ENCODE data around the gene TANGO6. TPM values are rescaled to one million over a fixed set of nuclear protein-coding genes. Genes with fewer than 3 reads are reported as not detected.
"Not testable (repeated sequence)": the region's sequence is repeated elsewhere in the genome, so short reads cannot be mapped to it uniquely, and the experiment has no call there.

TANGO6 gene
- total RNA-seq, 5 donors from 2014 or later (not counting 1 experiment from before 2014, with no cell fraction given), result 25.2 to 35.2 (median 29.0) TPM

DNA sequence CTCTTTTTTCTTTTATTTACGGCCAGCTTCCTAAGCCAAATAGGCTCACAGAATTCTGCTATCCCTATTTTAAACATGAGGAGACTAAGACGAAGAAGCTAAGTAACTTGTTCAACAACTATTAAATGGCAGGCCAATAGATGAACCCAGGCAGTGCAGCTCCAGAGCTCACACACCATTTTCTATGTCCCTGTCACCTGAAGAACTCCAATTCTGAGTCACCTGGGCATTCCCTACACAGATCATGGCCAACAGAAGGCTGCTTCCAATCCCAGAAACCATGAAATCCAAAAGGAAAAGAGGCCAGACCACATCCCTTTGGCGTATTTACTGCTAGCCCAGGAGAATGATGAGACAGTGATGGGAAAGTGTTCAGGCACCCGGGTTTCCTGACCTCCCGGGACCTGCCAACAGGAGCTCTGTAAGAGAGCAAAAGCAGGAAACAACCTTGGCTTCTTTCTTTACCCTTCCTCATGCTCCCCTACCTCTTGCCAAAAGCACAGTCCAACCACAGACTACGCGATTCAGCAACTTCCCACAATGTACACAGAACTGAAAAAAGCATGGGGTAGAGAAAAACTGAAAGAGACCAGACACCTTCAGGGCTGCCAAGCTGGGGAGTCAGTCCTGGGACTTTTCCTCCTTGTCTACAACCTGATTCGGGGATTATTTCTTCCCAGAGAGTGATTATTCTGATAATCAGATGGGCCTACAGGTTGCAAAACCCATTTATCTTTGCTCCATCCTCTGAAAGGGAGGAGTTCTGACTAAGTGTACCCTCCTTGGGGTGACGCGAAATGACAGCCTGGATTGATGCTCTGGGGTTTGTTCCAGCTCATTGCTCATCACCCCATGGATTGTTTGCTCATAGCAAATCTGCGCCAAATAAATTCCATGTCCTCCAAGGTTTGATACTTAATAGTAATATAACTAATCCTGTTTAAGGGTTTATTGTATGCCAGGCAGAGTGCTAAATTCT, 214.4 kb downstream of the TANGO6 start:
- CTCF ChIA-PET, result interaction anchor here in 1 of 2 donors (0.6 kb wide), 1 partner anchor 140 kb away, joined by 3 read pairs; no protein-coding TSS in a partner anchor
- no peaks in the 10 kb centered on the region for H3K27me3 Mint-ChIP-seq
- Histone ChIP-seq H3K9me3 (no peaks in the 10 kb centered on the region), H3K27ac (ENCODE audit: low read length) (no peak overlapping the region), H3K4me1 (ENCODE audit: control insufficient read depth in 1 of 2, extremely low read depth in 1 of 2, insufficient read depth in 2 of 2, low read length in 2 of 2) (no peaks in the 10 kb centered on the region), H3K36me3 (ENCODE audit: control insufficient read depth in 2 of 2, extremely low read depth in 1 of 2, insufficient read depth in 1 of 2, low read length in 1 of 2) (peaks cover 2 to 8% of the 10 kb centered on the region in 2 donors), H3K4me3 (ENCODE audit: control insufficient read depth in 1 of 2, extremely low read depth in 1 of 2, low read length in 1 of 2) (no peak overlapping the region), H3K27me3 (replicated peaks in 1 of 2; ENCODE audit: control insufficient read depth in 2 of 2, extremely low read depth in 1 of 2, insufficient read depth in 2 of 2, low read length in 1 of 2) (no peaks in the 10 kb centered on the region)
- no peak overlapping the region for H3K27ac Mint-ChIP-seq
- POLR2A ChIA-PET, result no interaction called here
- H3K36me3 Mint-ChIP-seq, result peaks cover 22% of the 10 kb centered on the region
- ATAC-seq (replicated peaks in 1 of 4) (no peak), DNase-seq (no peak)
- H3K4me1 Mint-ChIP-seq, result no peaks in the 10 kb centered on the region
- H3K4me3 Mint-ChIP-seq, result no peak overlapping the region
- 56% methylated on average over 3 of the region's 11 CpGs for WGBS (ENCODE audit: insufficient coverage)
- H3K9me3 Mint-ChIP-seq, result no peaks in the 10 kb centered on the region

DNA sequence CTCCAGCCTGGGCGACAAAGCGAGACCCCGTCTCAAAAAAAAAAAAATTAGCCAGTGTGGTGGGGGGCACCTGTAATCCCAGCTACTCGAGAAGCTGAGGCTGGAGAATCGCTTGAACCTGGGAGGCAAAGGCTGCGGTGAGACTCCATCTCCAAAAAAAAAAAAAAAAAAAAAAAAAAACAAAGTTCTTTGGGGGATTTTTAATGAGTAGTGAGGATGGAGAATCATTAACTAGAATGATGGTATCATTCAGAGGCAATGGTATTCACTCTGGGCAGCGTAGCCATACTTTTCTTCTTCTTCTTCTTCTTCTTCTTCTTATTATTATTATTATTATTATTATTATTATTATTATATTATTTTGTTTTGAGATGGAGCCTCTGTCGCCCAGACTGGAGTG, 220.2 kb downstream of the TANGO6 start:
- H3K36me3 ChIP-seq (ENCODE audit: control insufficient read depth in 2 of 2, extremely low read depth in 1 of 2, insufficient read depth in 1 of 2, low read length in 1 of 2); CTCF ChIA-PET; H3K27ac Mint-ChIP-seq; H3K4me3 ChIP-seq (ENCODE audit: control insufficient read depth in 1 of 2, extremely low read depth in 1 of 2, low read length in 1 of 2); H3K27ac ChIP-seq (ENCODE audit: low read length); H3K4me3 Mint-ChIP-seq; POLR2A ChIA-PET; DNase-seq; H3K9me3 Mint-ChIP-seq; H3K27me3 Mint-ChIP-seq; H3K4me1 Mint-ChIP-seq; H3K9me3 ChIP-seq; H3K27me3 ChIP-seq (replicated peaks in 1 of 2; ENCODE audit: control insufficient read depth in 2 of 2, extremely low read depth in 1 of 2, insufficient read depth in 2 of 2, low read length in 1 of 2); ATAC-seq (replicated peaks in 1 of 4); H3K4me1 ChIP-seq (ENCODE audit: control insufficient read depth in 1 of 2, extremely low read depth in 1 of 2, insufficient read depth in 2 of 2, low read length in 2 of 2): not testable (repeated sequence)
- H3K36me3 Mint-ChIP-seq, result peaks cover 18% of the 10 kb centered on the region
- 100% methylated on average over 4 of the region's 8 CpGs for WGBS (ENCODE audit: insufficient coverage)

DNA sequence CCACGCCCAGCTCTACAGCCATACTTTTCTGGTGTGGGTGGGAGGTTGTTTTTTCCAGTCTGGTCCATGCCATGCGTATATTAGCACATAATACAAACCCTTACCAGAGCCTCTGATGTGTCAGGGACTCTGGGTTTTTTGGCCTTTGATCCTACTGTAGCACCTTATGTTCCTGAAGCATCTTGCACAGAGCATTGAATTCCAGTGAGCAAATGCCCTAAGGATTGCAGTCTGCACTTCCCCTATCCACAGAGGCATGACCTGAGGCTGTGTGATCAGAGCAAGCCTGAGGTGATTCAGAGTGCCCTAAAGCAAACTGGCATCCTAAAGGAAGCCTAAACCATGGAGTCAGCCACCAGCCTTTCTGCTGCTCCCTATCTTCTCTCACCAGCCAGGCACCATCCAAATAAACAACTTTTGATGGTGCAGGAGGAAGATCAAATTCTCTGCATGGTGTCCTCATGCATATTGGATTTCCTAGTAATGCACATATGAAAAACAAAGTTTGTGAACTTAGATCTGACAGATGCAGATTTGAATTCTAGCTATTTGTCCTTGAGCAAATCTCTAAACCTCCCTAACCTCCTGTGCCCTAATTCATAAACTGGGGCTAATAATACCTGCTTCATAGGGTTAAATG, 220.9 kb downstream of the TANGO6 start:
- POLR2A ChIA-PET, result interaction anchor here in 1 of 2 donors (0.6 kb wide), 1 partner anchor 28 kb away, joined by 7 read pairs; no protein-coding TSS in a partner anchor
- H3K27me3 Mint-ChIP-seq, result no peaks in the 10 kb centered on the region
- H3K4me3 Mint-ChIP-seq, result no peak overlapping the region
- ATAC-seq (replicated peaks in 1 of 4) (no peak), DNase-seq (no peak)
- H3K9me3 Mint-ChIP-seq, result no peaks in the 10 kb centered on the region
- no CpG with 5 or more reads among the region's 2 CpGs for WGBS (ENCODE audit: insufficient coverage)
- CTCF ChIA-PET, result no interaction called here
- H3K36me3 Mint-ChIP-seq, result peaks cover 20% of the 10 kb centered on the region
- Histone ChIP-seq H3K36me3 (ENCODE audit: control insufficient read depth in 2 of 2, extremely low read depth in 1 of 2, insufficient read depth in 1 of 2, low read length in 1 of 2) (peaks cover 0 to 2% of the 10 kb centered on the region in 2 donors), H3K4me3 (ENCODE audit: control insufficient read depth in 1 of 2, extremely low read depth in 1 of 2, low read length in 1 of 2) (no peak overlapping the region), H3K9me3 (no peaks in the 10 kb centered on the region), H3K4me1 (ENCODE audit: control insufficient read depth in 1 of 2, extremely low read depth in 1 of 2, insufficient read depth in 2 of 2, low read length in 2 of 2) (no peaks in the 10 kb centered on the region), H3K27ac (ENCODE audit: low read length) (no peak overlapping the region), H3K27me3 (replicated peaks in 1 of 2; ENCODE audit: control insufficient read depth in 2 of 2, extremely low read depth in 1 of 2, insufficient read depth in 2 of 2, low read length in 1 of 2) (no peaks in the 10 kb centered on the region)
- no peaks in the 10 kb centered on the region for H3K4me1 Mint-ChIP-seq
- H3K27ac Mint-ChIP-seq, result no peak overlapping the region

DNA sequence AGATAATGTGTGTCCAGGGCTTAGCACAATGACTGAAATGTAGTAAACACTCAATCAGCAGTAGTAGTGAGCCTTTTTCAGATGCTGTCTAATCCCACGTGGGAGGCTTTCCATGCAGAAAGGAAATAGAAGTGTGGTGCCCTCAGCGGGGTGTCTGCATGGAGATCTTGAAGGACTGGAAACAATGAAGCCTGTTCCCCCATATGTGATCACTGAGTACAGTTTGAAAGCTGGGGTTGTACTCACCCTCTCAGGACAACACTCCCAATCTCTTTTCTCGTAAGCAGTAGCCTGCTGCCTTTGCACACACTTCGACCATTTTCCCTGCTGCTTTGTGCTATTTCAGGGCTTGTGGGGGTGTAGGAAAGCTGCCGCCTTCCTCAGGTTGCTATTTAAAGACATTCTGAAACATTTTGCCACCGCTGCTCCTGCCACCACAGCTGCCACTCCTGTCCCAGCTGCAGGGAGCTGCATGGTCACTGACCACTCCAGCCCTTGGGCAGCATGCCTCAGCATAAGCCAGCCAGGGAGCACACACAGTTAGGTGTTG, 221.5 kb downstream of the TANGO6 start:
- H3K27ac Mint-ChIP-seq, result no peak overlapping the region
- H3K36me3 Mint-ChIP-seq, result peaks cover 18% of the 10 kb centered on the region
- Histone ChIP-seq H3K4me1 (ENCODE audit: control insufficient read depth in 1 of 2, extremely low read depth in 1 of 2, insufficient read depth in 2 of 2, low read length in 2 of 2) (no peaks in the 10 kb centered on the region), H3K27me3 (replicated peaks in 1 of 2; ENCODE audit: control insufficient read depth in 2 of 2, extremely low read depth in 1 of 2, insufficient read depth in 2 of 2, low read length in 1 of 2) (no peaks in the 10 kb centered on the region), H3K9me3 (no peaks in the 10 kb centered on the region), H3K36me3 (ENCODE audit: control insufficient read depth in 2 of 2, extremely low read depth in 1 of 2, insufficient read depth in 1 of 2, low read length in 1 of 2) (peaks cover 0 to 2% of the 10 kb centered on the region in 2 donors), H3K4me3 (ENCODE audit: control insufficient read depth in 1 of 2, extremely low read depth in 1 of 2, low read length in 1 of 2) (no peak overlapping the region), H3K27ac (ENCODE audit: low read length) (no peak overlapping the region)
- CTCF ChIA-PET, result no interaction called here
- no peak overlapping the region for H3K4me3 Mint-ChIP-seq
- H3K9me3 Mint-ChIP-seq, result no peaks in the 10 kb centered on the region
- no peaks in the 10 kb centered on the region for H3K27me3 Mint-ChIP-seq
- no peak for DNase-seq
- POLR2A ChIA-PET, result interaction anchor here in 1 of 2 donors (0.6 kb wide), 1 partner anchor 28 kb away, joined by 7 read pairs; no protein-coding TSS in a partner anchor
- no peak for ATAC-seq (replicated peaks in 1 of 4)
- WGBS (ENCODE audit: insufficient coverage), result 88% methylated on average over 2 of the region's 6 CpGs
- no peaks in the 10 kb centered on the region for H3K4me1 Mint-ChIP-seq

GRCh38 chr16:69069504-69069903, 226.2 kb downstream of the TANGO6 start:
- Mint-ChIP-seq H3K36me3 (peaks cover 14% of the 10 kb centered on the region), H3K27me3 (no peaks in the 10 kb centered on the region), H3K27ac (no peak overlapping the region), H3K9me3 (no peaks in the 10 kb centered on the region), H3K4me3 (no peak overlapping the region), H3K4me1 (no peaks in the 10 kb centered on the region)
- ChIA-PET CTCF (no interaction called here), POLR2A (no interaction called here)
- H3K4me3 ChIP-seq (ENCODE audit: control insufficient read depth in 1 of 2, extremely low read depth in 1 of 2, low read length in 1 of 2), result no peak overlapping the region
- H3K27me3 ChIP-seq (replicated peaks in 1 of 2; ENCODE audit: control insufficient read depth in 2 of 2, extremely low read depth in 1 of 2, insufficient read depth in 2 of 2, low read length in 1 of 2), result no peaks in the 10 kb centered on the region
- no peak for DNase-seq
- H3K4me1 ChIP-seq (ENCODE audit: control insufficient read depth in 1 of 2, extremely low read depth in 1 of 2, insufficient read depth in 2 of 2, low read length in 2 of 2), result no peaks in the 10 kb centered on the region
- no peaks in the 10 kb centered on the region for H3K9me3 ChIP-seq
- H3K27ac ChIP-seq (ENCODE audit: low read length), result no peak overlapping the region
- H3K36me3 ChIP-seq (ENCODE audit: control insufficient read depth in 2 of 2, extremely low read depth in 1 of 2, insufficient read depth in 1 of 2, low read length in 1 of 2), result peaks cover 0 to 2% of the 10 kb centered on the region in 2 donors
- no peak for ATAC-seq (replicated peaks in 1 of 4)
- WGBS (ENCODE audit: insufficient coverage), result 94% methylated on average over 2 of the region's 5 CpGs

DNA sequence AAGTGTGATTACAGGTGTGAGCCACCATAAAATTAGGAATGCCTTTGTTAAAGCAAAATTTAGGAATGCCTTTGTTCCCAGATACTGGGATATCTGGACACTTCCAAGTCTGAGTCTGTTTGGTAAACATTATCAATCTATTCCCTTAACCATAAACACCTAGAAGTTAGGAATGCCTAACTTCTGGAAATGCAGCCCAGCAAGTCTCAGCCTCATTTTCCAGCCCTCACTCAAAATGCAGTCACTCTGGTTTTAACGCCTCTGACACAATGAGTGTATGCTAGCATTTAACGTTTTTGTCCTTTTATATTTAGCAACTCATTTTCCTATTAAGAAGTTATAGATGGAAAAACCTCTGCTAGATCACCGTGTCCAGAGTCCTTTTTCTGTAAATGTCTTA, 227.7 kb downstream of the TANGO6 start:
- Histone ChIP-seq H3K27me3 (replicated peaks in 1 of 2; ENCODE audit: control insufficient read depth in 2 of 2, extremely low read depth in 1 of 2, insufficient read depth in 2 of 2, low read length in 1 of 2) (no peaks in the 10 kb centered on the region), H3K27ac (ENCODE audit: low read length) (no peak overlapping the region), H3K9me3 (no peaks in the 10 kb centered on the region), H3K4me3 (ENCODE audit: control insufficient read depth in 1 of 2, extremely low read depth in 1 of 2, low read length in 1 of 2) (no peak overlapping the region), H3K4me1 (ENCODE audit: control insufficient read depth in 1 of 2, extremely low read depth in 1 of 2, insufficient read depth in 2 of 2, low read length in 2 of 2) (no peaks in the 10 kb centered on the region), H3K36me3 (ENCODE audit: control insufficient read depth in 2 of 2, extremely low read depth in 1 of 2, insufficient read depth in 1 of 2, low read length in 1 of 2) (peaks cover 0 to 2% of the 10 kb centered on the region in 2 donors)
- ATAC-seq (replicated peaks in 1 of 4) (no peak), DNase-seq (no peak)
- peaks cover 9% of the 10 kb centered on the region for H3K36me3 Mint-ChIP-seq
- H3K9me3 Mint-ChIP-seq, result no peaks in the 10 kb centered on the region
- H3K4me1 Mint-ChIP-seq, result no peaks in the 10 kb centered on the region
- H3K4me3 Mint-ChIP-seq, result no peak overlapping the region
- no peak overlapping the region for H3K27ac Mint-ChIP-seq
- ChIA-PET POLR2A (no interaction called here), CTCF (interaction anchor here in 1 of 2 donors (0.7 kb wide), 1 partner anchor 25 kb away, joined by 5 read pairs; no protein-coding TSS in a partner anchor)
- no CpG with 5 or more reads among the region's 3 CpGs for WGBS (ENCODE audit: insufficient coverage)
- no peaks in the 10 kb centered on the region for H3K27me3 Mint-ChIP-seq
